Astrocyte of the spinal cord (primary cell): Measurements from ENCODE around the gene ZNF592.
A peak's percentile ranks its signal among the peaks of the same experiment; 100 is the strongest.

ENCODE experiments used
- DNase-seq: peaks from one replicate; pipeline ENCODE4 v3.0.0; 2011; ENCODE audit warnings: low read depth, low spot score
- H3K4me3 ChIP-seq: 2 replicates; pipeline ENCODE4 v1.5.1; 2011; ENCODE audit warnings: low read depth, mild to moderate bottlenecking, low read length, moderate library complexity
- in situ Hi-C: cut with HindIII; loops from 2 replicates; pipeline ENCODE4 v1.10.0; 2017; ENCODE audit warnings: low sequenced_read_pairs
- TF ChIP-seq, protein P1 (sequence below): IDR thresholded peaks from 2 replicates; pipeline ENCODE4 v1.5.1; 2012; ENCODE audit warnings: low read depth, mild to moderate bottlenecking, low read length, inconsistent platforms

Gene ZNF592, protein sequence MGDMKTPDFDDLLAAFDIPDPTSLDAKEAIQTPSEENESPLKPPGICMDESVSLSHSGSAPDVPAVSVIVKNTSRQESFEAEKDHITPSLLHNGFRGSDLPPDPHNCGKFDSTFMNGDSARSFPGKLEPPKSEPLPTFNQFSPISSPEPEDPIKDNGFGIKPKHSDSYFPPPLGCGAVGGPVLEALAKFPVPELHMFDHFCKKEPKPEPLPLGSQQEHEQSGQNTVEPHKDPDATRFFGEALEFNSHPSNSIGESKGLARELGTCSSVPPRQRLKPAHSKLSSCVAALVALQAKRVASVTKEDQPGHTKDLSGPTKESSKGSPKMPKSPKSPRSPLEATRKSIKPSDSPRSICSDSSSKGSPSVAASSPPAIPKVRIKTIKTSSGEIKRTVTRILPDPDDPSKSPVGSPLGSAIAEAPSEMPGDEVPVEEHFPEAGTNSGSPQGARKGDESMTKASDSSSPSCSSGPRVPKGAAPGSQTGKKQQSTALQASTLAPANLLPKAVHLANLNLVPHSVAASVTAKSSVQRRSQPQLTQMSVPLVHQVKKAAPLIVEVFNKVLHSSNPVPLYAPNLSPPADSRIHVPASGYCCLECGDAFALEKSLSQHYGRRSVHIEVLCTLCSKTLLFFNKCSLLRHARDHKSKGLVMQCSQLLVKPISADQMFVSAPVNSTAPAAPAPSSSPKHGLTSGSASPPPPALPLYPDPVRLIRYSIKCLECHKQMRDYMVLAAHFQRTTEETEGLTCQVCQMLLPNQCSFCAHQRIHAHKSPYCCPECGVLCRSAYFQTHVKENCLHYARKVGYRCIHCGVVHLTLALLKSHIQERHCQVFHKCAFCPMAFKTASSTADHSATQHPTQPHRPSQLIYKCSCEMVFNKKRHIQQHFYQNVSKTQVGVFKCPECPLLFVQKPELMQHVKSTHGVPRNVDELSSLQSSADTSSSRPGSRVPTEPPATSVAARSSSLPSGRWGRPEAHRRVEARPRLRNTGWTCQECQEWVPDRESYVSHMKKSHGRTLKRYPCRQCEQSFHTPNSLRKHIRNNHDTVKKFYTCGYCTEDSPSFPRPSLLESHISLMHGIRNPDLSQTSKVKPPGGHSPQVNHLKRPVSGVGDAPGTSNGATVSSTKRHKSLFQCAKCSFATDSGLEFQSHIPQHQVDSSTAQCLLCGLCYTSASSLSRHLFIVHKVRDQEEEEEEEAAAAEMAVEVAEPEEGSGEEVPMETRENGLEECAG (N-terminal part only)

DNA sequence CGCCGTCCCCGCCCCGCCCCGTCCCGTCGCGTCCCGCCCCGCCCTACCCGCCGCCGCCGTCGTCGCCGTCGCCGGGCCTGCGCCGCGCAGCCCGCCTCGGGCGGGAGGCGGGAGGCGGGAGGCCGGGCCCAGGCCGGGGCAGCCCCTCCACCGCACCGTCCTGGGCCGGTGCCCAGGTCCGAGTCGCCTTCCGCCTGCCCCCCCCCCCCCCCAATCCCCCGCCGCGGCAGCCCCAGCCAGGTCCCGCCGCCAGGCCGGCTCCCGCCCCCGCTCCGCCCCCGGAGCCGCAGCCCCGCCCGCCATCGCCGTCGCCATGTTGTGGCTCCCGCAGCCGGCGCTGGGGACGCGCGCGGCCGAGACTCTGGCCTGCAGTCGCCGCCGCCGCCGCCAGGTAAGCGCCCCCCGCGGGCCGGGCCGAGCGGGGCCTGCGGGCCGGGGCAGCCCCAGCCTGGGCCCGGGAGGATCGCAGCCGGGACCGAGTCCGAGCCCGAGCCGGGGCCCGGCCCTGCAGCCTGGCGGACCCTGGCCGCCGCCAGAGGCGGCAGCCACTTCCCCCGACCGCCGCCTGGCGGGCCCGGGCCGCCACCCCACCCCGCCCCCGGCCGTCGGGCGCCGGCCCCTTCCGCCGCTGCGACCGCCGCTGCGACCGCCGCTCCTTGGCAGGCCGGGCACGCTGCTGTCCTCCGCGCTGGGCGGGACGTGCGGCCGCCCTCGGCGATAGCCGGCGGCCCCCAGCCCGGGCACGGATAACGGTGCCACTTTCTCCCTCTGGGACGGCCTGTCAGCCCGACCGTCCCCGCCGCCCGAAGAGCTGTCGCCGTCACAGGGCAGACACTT lies at the start of gene ZNF592:
ZNF592 (plus strand) TSS at position 319 of the 837 bp plus-strand sequence. CDS start 34,084 bp downstream, outside the sequence.
- peak within 1 kb of the TSS; percentile 87 for H3K4me3 ChIP-seq
- TF ChIP-seq, protein P1, sequence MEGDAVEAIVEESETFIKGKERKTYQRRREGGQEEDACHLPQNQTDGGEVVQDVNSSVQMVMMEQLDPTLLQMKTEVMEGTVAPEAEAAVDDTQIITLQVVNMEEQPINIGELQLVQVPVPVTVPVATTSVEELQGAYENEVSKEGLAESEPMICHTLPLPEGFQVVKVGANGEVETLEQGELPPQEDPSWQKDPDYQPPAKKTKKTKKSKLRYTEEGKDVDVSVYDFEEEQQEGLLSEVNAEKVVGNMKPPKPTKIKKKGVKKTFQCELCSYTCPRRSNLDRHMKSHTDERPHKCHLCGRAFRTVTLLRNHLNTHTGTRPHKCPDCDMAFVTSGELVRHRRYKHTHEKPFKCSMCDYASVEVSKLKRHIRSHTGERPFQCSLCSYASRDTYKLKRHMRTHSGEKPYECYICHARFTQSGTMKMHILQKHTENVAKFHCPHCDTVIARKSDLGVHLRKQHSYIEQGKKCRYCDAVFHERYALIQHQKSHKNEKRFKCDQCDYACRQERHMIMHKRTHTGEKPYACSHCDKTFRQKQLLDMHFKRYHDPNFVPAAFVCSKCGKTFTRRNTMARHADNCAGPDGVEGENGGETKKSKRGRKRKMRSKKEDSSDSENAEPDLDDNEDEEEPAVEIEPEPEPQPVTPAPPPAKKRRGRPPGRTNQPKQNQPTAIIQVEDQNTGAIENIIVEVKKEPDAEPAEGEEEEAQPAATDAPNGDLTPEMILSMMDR: peak; percentile 15
- in situ Hi-C loops: no loop called here
- peak; percentile 79 for DNase-seq

DNA sequence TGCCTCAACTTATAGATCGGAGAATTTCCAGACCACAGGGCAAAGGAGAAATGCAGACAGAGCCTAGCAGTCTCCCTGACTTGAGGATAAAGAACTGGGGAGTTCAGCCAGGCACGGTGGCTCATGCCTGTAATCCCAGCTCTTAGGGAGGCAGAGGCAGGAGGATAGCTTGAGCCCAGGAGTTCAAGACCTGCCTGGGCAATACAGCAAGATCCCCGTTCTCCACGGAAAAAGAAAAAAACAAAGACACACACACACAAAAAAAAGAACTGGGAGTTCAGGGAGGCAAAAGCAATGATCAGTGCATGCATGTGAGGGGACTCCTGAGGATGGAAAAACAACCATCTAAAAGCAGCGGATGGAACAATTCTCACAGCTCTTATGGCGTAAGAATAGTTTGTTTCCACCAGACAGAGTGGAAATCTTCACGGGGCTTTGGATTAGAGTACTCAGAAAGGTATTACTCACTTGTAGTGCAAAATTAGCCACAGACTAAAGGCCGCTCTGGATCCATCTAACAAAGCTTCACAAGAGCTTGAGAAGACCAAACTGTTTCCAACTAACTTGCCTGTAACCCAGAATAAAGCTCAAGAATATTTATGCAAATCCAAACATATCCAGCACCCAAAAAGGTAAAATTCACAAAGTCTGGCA lies 48.7 kb upstream of the ZNF592 start:
- TF ChIP-seq, protein P1: no peak
- DNase-seq: no peak
- H3K4me3 ChIP-seq: no peak overlapping the region
- in situ Hi-C loops: no loop called here

DNA sequence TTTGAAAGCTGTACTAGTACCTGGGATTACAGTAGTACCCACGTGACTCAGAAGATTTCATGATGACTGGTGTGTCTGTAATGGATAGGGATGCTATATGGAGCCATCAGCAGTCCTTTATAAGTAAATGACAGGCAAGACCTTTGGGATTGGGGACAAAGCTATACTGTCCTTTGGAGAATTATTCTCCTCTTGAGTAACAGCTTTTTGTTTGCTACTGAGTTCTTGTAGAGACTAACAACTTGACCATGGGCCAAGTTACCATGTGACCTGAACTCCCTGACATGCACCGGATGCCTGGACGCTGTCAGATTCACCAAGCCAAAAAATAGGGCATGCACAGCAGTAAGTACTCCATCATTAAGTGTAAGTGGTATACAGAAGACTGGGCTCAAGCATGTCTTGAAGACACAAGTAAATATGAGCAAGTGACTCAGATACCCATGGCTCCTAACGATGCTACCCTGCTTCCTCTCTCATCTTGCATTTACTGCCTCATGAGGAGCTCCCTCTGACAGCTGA lies 45.4 kb upstream of the ZNF592 start:
- no peak overlapping the region for H3K4me3 ChIP-seq
- TF ChIP-seq, protein P1: no peak
- DNase-seq: peak; percentile 13
- in situ Hi-C loops: no loop called here

DNA sequence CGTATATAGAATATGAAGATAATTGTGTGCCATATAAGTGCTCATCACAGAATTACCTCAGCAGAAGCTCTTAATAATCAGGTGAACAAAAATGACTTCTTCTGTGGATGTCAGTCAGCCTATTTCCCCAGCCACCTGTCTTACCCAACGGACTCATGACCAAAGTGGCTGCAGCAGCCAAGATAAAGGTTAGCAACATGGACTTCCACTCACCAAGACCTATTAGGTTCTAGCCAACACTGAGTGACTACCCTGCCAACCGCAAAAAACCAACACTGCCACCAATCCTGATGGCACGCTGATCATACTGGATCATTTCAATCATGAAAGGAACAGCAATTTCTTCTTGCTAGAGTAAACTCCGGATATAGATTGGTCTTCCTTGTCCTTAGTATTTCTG lies 44.6 kb upstream of the ZNF592 start:
- in situ Hi-C loops: no loop called here
- TF ChIP-seq, protein P1: no peak
- H3K4me3 ChIP-seq: no peak overlapping the region
- no peak for DNase-seq

DNA sequence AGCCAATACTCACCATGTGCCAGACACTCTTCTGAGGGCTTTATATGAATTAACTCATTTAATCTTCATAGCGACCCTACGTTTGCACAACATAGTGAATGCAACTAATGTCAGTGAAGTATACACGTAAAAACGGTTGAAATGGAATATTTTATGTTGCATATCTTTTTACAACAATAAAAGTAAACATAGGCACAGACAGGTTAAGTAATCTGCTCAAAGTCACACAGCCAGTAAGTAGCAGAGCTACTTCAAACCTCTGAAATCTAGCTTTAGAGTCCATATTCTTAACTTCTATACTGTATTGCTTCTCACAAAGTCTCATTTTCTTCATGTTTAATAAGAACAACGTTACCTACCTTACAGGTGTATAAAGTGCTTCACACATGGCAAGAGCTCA lies 34.0 kb upstream of the ZNF592 start:
- in situ Hi-C loops: no loop called here
- H3K4me3 ChIP-seq: peak overlapping the region; percentile 95
- no peak for DNase-seq
- TF ChIP-seq, protein P1: no peak
